CD4-positive, alpha-beta T cell treated with Interleukin-6 at 100 ng/mL for 8 hours (primary cell): Measurements from ENCODE around the gene SCGB1C2.
"Not testable (repeated sequence)": the region's sequence is repeated elsewhere in the genome, so short reads cannot be mapped to it uniquely, and the experiment has no call there.

ENCODE experiments used
- DNase-seq: peaks from one replicate; pipeline ENCODE4 v3.0.0-alpha.2; 2020; ENCODE audit warnings: mixed read lengths, low spot score

The SCGB1C2 gene

DNA sequence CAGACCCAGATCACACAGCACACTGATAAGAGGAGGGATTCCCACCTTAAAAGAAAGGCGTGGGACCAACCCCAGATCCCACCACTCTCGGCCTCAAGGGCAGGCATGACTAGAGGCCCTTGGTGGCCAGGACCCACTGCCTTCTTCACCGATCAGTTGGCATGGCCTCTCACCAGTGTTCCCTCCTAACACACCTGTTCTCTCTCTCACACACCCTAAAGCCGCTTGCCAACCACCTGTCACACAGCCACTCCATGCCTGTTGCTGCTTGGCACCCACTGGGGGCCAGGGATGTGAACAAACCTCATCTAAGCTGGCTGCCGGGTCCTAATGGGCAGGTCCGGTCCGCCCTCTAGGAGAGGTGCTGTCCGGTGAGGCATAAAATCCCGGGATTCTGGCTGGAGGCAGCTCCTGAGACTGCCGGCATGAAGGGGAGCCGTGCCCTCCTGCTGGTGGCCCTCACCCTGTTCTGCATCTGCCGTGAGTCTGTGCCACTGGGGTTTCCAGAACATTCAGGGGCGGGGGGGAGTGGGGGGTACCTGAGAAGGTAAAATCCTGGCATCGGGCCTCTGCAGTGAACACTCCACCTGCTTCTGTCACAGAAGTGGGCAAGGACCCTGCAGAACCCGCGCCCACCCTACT lies at the start of gene SCGB1C2:
SCGB1C2 (plus strand) TSS at position 404 of the 642 bp plus-strand sequence; CDS start at position 426, 22 bp downstream.
- not testable (repeated sequence) for DNase-seq

DNA sequence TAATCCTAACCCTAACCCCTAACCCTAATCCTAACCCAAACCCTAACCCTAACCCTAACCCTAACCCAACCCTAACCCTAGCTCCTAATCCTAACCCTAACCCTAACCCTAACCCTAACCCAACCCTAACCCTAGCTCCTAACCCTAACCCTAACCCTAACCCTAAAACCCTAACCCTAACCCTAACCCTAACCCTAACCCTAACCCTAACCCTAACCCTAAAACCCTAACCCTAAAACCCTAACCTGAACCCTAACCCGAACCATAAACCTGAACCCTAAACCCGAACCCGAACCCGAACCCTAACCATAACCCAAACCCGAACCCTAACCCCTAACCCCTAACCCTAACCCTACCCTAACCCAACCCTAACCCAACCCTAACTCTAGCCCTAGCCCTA lies 24.3 kb upstream of the SCGB1C2 start:
- not testable (repeated sequence) for DNase-seq

DNA sequence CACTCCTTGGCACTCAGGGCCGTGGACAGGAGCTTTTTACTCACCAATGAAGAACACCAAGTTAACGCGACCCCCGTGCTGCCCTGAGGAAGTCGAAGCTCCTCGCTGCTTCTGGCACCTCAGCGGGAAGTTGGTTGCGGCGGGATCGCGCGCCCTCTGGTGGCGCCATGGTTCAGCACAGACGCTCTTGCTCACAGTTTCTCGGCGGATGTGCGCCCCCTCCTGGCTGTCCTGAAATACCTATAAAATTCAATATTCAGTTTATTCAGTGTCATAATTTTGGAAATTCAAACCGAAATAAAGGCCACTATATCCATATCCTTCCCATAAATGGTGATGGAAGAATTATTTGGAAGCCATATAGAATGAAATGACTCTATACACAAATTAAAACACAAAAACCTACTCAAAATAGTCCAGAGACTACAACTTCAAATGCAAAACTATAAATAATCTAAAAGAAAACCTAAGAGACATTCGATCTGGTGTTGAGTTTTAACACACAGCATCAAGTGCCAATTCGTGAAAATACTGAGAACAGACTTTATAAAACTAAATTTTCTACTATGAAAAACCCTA lies 18.9 kb upstream of the SCGB1C2 start:
- peak; percentile 44 for DNase-seq

DNA sequence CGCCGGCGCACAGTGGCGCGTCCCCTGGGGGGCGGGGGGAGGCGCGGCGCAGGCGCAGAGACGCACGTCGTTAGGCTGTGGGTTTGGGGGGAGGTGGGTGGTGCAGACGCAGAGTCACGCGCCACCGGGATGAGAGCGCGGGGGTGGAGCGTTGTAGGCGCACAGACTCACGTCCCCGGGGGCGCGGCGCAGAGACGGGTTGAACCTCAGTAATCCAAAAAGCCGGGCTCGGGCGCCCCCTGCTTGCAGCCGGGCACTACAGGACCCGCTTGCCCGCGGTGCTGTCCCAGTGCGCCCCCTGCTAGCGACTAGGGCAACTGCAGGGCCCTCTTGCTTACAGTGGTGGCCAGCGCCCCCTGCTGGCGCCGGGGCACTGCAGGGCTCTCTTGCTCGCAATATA lies 3.4 kb upstream of the SCGB1C2 start:
- DNase-seq = not testable (repeated sequence)

DNA sequence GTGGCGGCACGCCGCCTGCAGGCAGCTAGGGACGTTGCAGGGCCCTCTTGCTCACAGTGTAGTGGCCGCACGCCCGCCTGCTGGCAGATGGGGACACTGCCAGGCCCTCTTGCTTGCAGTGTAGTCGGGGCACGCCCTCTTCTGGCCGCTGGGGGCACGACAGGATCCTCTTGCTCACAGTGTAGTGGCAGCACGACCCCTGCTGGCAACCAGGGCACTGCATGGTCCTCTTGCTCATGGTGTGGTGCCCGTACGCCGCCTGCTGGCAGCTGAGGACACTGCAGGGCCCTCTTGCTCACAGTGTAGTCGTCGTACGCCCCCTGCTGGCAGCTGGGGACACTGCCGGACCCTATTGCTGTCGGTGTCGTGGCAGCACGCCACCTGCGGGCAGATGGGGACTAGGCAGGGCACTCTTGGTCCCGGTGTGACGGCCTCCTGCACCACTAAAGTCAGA lies 3.0 kb upstream of the SCGB1C2 start:
- not testable (repeated sequence) for DNase-seq

DNA sequence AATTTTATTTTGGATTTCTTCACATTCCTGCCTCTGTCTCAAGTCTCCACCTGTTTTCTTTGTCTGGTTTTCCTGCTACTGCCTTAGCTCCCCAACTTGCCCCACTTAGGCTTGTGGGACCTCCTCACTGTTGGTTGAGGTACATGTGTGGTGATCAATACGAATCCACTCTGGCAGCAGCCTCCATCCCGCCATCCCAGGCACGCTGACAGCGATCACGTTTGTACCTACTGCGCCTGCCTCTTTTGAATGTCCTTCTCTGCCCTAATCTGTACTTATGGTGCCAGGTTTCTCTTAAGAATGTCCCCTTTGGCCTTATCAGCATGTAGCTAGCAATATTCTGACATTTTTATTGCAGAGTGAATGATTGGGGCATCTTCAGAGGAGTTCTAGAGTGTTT lies 2.3 kb upstream of the SCGB1C2 start:
- DNase-seq = not testable (repeated sequence)

DNA sequence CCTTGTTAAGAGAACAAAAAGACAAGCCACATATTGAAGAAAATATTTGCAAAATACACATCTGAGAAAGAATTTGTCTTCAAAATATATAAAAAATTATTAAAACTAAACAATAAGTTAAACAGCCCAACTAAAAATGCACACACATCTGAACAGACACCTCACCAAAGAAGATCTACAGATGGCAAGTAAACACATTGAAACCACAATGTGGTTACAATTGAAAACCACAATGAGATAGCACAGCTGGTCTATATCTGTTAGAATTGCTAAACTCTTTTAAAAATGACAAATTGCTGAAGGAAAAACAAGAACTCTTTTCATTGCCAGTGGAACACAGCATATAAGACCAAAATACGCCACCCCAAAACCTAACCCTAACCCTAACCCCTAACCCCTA lies 1.5 kb upstream of the SCGB1C2 start:
- DNase-seq = not testable (repeated sequence)

DNA sequence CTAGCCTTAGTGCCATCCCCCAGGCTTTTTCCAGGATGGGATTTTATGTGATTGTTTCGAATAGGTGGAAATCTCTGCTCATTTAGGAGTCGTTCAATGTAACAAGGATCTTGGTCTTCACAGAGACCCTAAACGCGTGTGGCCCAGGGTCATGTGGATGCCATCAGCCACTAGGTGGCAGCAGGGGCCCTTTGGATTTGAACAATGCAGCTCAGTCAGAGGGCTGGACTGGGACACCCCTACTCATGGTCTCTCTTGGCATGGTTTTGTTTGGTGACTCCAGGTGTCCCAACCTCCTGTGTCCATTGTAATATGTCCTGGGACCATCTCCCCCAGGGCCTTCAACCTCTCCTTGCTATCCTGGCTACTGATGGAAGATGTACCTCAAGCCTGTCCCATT lies 838 bp upstream of the SCGB1C2 start:
- not testable (repeated sequence) for DNase-seq

DNA sequence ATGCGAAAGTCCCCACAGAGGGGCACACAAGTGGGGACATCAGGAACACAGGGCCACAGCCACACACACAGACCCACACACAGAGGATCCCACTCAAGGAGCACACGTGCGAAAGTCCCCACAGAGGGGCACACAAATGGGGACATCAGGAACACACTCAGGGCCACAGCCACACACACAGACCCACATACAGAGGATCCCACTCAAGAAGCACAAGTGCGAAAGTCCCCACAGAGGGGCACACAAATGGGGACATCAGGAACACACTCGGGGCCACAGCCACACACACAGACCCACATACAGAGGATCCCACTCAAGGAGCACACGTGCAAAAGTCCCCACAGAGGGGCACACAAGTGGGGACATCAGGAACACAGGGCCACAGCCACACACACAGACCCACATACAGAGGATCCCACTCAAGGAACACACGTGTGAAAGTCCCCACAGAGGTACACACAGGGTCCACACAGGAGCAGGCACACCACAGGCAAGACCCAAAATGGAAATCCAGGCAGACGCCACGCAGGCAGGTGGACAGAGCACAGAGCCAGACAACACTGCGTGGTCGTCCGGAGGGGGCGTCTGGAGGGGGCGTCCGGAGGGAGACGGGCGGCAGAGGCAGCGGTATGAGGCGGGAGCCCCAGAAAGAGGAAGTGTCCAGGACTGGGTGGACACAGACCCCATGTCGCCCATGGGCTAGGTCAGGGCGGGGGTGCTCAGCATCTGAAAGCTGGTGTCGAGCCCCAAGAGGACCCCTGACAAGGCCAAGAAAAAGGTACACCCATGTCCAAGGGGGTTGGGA lies 2.2 kb downstream of the SCGB1C2 start:
- DNase-seq = not testable (repeated sequence)

DNA sequence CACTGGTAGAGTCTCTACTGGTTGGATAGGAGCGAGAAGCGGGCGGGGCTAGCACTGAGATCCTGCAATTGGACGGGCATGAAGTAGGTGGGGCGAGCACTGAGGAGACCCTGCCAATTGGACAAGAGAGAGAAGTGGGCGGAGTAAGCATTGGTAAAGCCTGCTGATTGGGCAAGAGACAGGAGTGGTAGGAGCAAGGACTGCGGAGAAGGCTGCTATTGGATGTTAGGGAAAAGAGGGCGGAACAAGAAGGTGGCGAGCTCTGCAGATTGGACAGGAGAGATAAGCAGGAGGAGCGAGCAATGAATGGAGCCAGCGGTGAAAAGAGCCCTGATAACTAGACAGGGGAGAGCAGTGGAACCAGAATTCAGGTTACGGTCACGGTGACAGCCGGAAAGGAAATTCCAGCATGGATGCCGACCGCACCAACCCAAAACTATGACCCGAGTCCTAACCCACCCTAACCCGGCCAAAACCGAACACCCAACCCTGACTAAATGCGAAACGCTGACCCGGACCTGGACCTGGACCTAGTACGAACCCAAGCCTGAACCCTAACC lies 4.8 kb downstream of the SCGB1C2 start:
- DNase-seq = no peak

DNA sequence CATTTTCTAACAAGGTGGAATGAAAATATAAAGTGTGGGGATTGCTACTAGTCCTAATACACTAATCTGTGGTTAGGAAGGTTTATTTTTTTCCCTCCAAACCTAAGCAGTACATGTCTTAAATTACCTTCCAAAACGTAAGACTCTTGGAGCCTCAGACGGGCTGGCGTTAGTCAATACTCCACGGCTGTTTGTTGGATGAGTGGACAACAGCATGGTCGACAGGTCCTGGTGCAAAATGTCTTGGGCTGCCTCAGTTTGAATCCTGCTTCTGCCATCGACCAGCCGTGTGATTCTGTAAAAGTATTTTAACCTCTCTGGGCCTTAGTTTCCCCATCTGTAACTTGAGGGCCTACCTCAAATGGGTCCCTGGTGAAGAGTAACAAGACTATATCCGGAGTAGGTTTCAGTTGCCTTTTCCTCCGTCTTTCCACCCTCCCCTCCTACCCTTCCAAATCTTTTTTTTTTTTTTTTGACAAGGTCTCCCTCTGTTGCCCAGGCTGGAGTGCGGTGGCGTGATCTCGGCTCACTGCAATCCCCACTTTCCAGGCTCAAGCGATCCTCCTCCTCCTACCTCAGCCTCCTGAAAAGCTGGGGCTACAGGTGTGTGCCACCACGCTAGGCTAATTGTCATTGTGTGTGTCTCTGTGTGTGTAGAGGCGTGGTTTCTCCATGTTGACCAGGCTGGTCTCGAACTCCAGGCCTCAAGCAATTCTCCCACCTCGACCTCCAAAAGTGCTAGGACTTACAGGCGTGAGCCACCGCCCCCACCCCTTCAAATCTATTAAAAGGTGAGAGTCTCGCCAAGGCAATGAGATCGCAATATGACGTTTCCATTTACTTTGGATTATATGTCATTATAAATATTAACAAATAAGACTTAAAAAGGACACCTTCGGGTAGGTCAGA lies 5.8 kb downstream of the SCGB1C2 start:
- no peak for DNase-seq

DNA sequence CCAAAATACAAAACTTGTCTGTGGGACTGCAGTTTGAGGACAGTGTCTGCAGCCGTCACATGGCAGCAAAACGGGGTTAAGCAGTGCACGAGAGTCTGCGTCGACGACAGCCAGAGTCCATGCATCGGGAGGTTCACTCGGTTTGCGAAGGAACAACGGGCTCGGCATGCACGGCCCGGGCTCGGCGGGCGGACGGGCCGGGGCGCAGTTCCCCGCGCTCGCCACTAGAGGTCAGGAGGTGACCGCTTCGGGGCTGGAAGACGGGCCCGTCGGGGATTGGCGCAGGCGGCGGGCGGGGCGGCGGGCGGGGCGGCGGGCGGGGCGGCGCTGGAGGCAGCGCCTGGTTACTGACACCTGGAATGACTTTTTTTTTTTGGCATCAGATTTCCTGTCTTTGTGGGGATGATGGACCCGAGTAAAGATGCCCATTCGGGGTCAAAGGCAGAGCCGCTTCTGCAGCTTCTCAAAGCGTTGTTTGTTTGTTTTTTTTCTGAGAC lies 6.5 kb downstream of the SCGB1C2 start:
- DNase-seq = peak; percentile 79

DNA sequence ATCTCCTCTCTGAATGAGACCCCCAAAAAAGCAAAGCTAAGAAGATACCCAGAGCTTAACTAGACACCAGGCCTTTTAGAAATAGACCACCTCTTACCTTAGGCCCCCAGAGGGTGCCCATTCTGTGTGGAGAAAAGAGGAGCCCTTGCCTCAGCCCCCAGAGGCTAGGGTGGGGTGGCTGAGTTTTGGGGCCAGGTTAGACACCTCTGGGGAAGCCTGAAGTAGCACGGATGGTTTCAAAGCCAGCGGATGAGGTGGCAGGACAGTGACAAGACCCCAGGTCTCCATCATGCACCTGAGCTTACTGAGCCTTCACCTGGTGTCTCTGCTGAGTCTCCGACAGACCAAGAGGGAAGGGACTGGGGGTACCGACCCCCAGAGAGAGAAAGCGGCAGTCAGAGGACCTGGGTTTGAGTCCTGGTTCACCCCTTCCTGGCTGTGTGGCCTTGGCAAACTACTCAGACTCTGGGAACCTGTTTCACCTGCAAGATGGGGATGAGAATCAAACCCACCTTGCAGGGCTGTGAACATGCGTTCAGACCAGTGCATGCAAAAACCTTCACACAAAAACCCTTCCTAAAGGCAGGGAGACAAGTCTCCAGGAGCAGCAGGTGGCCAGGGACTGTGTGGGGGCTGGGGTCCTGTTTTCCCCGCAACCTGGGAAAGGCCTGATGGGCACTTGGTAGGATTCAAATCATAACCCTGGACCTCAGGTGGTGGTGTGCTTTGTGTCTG lies 7.7 kb downstream of the SCGB1C2 start:
- DNase-seq = no peak

DNA sequence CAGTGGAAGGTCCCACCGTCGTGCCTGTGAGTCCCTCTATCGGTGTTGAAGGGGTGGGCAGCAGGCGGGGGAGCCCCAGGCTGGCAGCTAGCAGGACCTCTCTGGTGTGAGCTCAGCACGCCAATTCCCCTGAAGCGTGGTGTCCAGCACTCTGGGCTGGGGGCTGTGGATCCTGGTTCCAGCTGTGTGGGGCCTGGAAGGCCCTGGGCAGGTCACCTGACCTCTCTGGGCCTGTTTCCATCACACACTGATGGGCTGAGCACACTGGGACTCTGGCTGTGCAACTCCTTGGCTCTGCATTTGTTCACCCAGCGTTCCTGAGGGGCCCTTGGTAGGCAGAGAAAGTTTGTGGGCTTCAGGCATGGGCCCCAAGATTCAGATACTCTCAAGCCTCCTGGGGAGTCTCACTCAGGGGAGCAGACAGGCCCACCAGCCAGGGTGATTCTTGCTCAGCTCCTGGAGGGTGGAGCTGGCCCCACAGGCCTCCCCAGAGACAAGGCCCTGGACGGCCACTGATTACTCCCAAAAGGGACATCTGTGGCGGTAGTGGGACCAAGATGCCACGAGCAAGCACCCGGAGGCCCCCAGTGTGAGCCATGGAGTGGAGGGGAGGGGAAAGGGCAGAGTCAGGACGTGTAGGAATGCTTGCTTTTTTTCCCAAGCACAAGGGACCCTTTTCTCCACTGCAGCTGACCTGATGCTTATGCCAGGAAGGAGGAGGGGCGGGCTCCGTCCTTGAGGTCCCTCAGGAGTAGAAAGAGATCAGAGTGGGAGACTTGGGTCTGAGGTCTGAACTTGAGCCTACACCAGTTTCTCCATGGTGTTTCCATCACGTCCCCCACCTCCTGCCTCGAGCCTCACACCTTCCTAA lies 8.5 kb downstream of the SCGB1C2 start:
- DNase-seq = no peak

DNA sequence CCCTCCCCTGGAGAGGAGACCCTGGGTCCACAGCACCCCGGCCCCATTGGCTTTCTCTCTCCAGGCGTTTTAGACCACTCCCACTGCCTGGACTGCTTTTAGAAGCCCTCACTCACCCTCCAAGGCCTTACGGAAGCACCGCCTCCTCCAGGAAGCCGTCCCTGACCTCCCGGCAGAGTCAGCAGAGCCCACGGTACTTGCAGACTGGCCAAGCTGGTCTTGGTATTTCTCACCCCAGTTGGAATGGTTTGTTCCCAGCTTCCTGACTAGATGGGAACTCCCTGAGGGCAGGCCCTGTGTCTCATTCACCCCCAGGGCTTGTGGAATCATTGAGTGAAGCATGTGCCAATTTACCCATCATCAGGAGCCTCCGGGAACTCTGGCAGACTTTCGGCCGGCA lies 9.2 kb downstream of the SCGB1C2 start:
- DNase-seq = no peak

DNA sequence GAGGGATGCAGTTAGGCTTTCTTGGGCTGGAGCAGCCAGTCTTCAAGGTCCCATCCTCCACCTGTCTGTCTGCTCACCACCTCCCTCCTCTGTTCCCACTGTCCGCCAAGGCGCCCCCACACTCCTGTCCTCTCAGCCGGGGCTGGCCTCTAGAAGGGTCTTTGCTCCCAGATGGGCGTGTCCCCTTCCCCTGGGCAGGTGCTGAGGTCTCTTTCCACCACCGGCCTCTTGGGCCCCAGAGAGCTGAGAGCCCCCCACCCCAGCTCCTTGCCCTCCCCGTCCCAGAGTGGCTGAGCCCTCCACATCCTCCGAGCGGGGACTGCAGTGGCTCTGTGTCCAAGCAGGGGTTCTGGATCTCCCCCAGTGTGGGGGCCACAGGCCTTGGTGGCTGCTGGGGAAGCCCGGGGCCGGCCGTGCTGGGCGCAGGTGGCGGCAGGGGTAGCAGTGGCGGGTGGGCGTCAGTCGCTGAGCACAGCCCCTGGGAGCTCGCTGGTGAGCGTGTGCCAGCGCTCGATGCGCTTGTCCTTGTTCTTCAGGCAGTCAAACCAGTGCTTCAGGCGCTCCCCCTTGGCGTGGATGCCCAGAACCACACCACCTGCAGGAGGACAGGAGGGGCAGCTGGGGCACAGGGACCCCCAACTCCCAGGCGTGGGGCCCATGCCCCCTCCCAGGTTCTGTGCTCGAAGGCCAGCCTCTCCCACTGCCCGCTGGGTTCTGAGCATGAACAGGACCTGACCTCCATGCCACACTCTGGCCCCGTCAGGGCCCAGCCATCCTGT lies 9.8 kb downstream of the SCGB1C2 start:
- no peak for DNase-seq

DNA sequence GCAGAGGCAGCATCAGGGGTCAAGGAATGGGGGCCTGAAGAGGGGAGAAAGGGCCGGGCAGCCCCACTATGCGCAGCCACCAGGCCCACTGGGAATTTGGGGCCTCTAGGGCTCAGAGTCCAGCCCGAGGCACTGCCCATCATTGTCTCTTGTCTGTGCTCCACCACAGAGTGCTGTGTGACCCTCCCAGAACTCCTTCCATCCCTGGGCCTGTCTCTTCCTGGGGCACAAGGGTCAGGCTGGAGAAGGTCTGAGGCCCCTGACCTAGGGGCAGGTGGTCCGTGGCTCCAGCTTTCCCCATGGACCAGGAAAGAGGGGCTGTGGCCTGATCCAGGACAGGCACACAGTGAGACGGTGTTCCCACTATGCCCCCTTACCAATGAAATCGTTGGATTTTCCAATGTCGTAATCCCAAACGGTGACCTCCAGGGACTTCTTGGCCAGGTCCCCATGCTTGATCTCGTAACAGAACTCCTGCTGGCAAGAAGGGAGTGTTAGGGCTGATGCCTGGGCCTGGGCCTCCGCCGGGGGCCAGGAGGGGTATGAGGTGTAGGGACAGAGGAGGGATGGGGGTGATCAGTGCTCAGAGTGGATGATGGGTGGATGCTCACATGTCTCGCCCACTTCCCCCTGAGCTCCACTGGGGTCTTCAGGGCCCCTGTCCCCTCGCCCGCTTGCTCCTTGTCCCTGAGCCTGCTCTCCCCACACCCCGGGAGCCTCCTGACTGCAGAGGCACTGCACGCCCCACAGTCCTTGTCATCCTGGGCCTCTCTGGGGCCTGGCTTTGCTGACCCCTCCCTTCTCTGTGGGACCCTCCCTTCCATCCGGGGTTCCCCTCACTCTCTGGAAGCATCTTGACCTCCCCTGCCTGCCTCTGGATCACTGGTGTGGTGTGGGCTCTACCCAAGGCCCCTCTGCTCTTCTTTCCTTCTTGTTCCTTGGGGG lies 10.7 kb downstream of the SCGB1C2 start:
- no peak for DNase-seq

DNA sequence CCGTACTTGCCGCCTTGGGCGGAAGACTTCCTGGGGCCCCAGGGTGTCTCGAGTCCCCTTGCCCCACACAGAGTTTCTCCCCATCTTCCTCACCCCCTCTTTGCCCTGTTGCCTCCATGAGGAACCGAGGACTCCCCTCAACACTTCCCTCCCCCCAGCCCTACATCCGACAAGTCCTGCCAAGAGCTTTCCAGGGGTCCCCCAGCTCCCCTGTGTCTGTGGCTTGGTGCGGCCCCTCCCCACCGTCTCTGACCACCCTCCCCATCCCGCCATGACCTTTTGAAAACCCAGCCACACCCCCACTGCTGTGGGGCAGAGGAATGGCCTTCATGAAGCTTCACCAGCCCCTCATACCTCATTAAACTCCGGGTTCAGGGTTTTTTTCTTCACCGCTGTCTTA lies 11.4 kb downstream of the SCGB1C2 start:
- no peak for DNase-seq
